GM12878 (cell line): ENCODE measurements around the gene YY1. TPM values are rescaled to one million over a fixed set of nuclear protein-coding genes. Genes with fewer than 3 reads are reported as not detected.

Experiments used
- CEBPB ChIP-seq, 2 experiments: fragments of 150-350 bp in 1 of 2; IDR thresholded peaks; 2 replicates each; pipeline ENCODE4 v1.6.1; 2012 to 2014; ENCODE audit warnings: low read depth in 2 of 2, low read length in 2 of 2, borderline replicate concordance in 1 of 2, inconsistent platforms in 1 of 2
- CHD1 ChIP-seq: IDR thresholded peaks from 2 replicates; pipeline ENCODE4 v1.6.1; 2012; ENCODE audit warnings: low read depth, low read length, improper control_type of control experiment
- DPF2 ChIP-seq: fragments of 450-650 bp; IDR thresholded peaks from 2 replicates; pipeline ENCODE4 v1.6.1; 2017; ENCODE audit warnings: mild to moderate bottlenecking
- FOXK2 ChIP-seq: fragments of 450-650 bp; IDR thresholded peaks from 2 replicates; pipeline ENCODE4 v1.6.1; 2017; ENCODE audit warnings: mild to moderate bottlenecking, moderate library complexity
- KAT2A ChIP-seq: conservative IDR thresholded peaks from 2 replicates; pipeline ENCODE4 v1.6.1; 2011; ENCODE audit warnings: low read depth, low read length; ENCODE audit not compliant: control insufficient read depth
- NR2C1 ChIP-seq: fragments of 450-650 bp; IDR thresholded peaks from 2 replicates; pipeline ENCODE4 v1.6.1; 2017; ENCODE audit warnings: antibody characterized with exemption, mild to moderate bottlenecking, moderate library complexity
- PAX8 ChIP-seq: fragments of 450-650 bp; IDR thresholded peaks from 2 replicates; pipeline ENCODE4 v1.6.1; 2017; ENCODE audit warnings: mild to moderate bottlenecking, moderate library complexity
- RELB ChIP-seq: fragments of 450-650 bp; IDR thresholded peaks from 2 replicates; pipeline ENCODE4 v1.6.1; 2017; ENCODE audit warnings: low read depth, mild to moderate bottlenecking, moderate library complexity
- SP1 ChIP-seq: IDR thresholded peaks from one replicate; pipeline ENCODE4 v1.6.1; 2011; ENCODE audit warnings: low read depth, low read length
- SRF ChIP-seq, 2 experiments: IDR thresholded peaks; 2 replicates each; pipeline ENCODE4 v1.6.1; 2011; ENCODE audit warnings: low read depth in 2 of 2, low read length in 2 of 2, mild to moderate bottlenecking in 1 of 2, moderate library complexity in 1 of 2
- ZNF207 ChIP-seq: fragments of 450-650 bp; IDR thresholded peaks from 2 replicates; pipeline ENCODE4 v1.6.1; 2014; ENCODE audit warnings: antibody characterized with exemption, mild to moderate bottlenecking, borderline replicate concordance
- polyA plus RNA-seq, 11 experiments: library from polyadenylated mRNA; depleted of rRNA in 4 of 11; unstranded in 6 of 11; stranded (reverse) in 5 of 11; fragments of >200 nt; fragmentation: Nextera tagmentation in 4 of 11; fragmentation: Illumina TruSeq in 1 of 11; extraction: Ambion mirVana in 4 of 11; extraction: Trizol in 1 of 11; gene quantifications; 1 replicate in 1 of 11; 2 replicates in 10 of 11; pipeline versions ENCODE4 v1.2.1 to v1.2.3, GENCODE V29; 2011 to 2016; ENCODE audit warnings: inconsistent platforms in 2 of 11, missing spikeins in 2 of 11, low read depth in 1 of 11
- total RNA-seq, 4 experiments: library from RNA; depleted of rRNA in 3 of 4; stranded (reverse); fragments of >200 nt in 3 of 4; fragmentation: Illumina TruSeq in 1 of 4; extraction: Trizol in 1 of 4; gene quantifications; 2 replicates each; pipeline versions ENCODE4 v1.2.1 to v1.2.3, GENCODE V29; 2013 to 2021

The YY1 gene
- total and polyA plus RNA-seq, 10 of the 15 experiments (the other 5 are each of a cell fraction or from before 2014, with no cell fraction given): 23.7 to 74.0 (median 39.9) TPM

GRCh38 chr14:100292776-100293461, 54.0 kb downstream of the YY1 start (continued):
- no peak for TF ChIP-seq RELB
- no peak for TF ChIP-seq SP1
- no peak for TF ChIP-seq CEBPB (IDR thresholded peaks at IDR 0.05; ENCODE audit: borderline replicate concordance in 1 of 2, low read depth in 2 of 2, low read length in 2 of 2)
- TF ChIP-seq KAT2A: no peak
- TF ChIP-seq DPF2: no peak
- no peak for TF ChIP-seq CHD1
- no peak for TF ChIP-seq FOXK2
- no peak for TF ChIP-seq SRF (IDR thresholded peaks at IDR 0.05; ENCODE audit: low read depth in 2 of 2, low read length in 2 of 2)
- TF ChIP-seq PAX8: no peak
- no peak for TF ChIP-seq ZNF207
- no peak for TF ChIP-seq NR2C1
